NCI-H1105 (cell line): Measurements from ENCODE around the gene CANT1.
A peak's percentile ranks its signal among the peaks of the same experiment; 100 is the strongest.

Experiments
- DNase-seq: peaks from one replicate; lab custom pipeline; 2025; lab: John Stamatoyannopoulos, UW

CANT1 gene

DNA sequence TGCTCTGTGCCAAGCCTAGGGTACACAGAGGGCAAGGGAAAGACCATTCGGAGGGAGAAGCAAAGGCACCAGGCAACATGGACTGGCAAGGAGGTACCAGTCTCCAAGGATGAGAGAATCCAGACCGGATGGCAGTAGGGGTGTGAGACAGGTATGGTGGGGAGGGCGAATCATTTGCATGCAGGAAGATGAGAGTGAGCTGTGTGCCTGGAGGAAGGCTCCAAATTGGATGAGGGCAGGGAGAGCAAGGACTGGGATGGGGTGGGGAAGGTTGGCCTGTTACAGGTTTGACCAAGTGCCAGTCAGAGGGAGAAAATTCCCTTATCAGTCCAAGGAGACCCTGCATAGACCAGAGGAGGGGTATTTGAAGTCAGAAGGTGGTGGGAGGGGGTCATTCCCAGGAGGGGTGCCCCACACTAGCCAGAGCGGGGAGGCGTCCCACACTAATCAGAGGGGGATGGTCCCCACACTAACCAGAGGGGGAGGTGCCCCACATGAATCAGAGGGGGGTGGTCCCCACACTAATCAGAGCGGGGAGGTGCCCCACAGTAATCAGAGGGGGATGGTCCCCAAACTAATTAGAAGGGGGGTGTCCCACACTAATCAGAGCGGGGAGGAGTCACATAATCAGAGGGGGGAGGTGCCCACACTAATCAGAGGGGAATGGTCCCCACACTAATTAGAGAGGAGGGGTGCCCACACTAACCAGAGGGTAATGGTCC lies 737 bp downstream of the CANT1 start:
- no peak for DNase-seq

- no peak for DNase-seq
Measured at GRCh38 chr17:79007504-79008381, 1.8 kb downstream of the CANT1 start.

DNA sequence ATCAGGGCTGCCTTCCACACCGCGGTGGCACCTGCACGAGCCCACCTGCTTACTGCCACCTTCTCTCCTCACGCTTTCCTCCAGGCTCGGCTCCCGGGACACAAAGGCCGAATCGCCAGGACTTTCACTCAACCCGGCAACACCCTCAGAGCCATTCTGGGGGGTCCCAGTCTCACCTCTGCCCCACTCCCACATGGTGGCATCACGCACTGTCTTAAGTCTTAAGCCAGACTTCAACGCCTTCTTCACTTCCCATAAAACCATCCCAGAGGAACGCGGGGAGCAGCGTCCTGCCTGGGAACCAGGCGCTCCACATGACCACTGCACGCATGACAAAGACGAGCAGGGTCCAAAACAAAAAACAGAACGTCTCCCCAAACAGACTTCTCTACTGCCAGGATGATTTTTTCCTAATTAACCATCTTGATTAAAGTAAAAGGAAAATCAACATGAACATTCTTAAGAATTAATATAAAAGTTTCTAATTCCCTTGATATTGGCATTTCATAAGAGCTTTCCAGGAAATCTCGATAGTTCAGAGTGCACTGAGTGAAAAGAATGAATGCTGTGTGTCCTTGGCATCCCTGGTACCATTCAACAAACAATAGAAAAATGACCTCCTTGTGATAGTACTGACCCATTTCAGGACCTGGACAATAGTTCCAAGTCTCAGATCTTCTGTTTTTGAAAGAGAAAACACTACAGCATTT lies 2.6 kb downstream of the CANT1 start:
- no peak for DNase-seq

DNA sequence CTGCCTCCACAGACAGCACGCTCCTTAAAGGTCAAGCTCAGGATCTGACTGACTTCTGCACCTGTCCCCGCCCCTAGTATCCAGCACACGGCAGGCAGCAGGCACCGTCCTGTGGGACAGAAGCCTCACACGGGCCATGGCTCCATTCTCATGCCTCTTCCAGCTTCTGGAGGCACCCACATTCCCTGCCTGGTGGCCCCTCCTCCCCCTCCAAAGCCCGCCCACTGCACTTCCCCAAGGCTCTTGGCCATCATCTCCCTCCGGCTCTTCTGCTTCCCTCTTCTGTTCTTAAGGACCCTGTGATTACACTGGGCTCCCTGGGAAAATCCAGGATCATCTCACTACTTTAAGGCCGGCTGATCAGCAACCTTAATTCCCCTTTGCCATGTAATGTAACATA lies 3.5 kb downstream of the CANT1 start:
- DNase-seq = no peak

DNA sequence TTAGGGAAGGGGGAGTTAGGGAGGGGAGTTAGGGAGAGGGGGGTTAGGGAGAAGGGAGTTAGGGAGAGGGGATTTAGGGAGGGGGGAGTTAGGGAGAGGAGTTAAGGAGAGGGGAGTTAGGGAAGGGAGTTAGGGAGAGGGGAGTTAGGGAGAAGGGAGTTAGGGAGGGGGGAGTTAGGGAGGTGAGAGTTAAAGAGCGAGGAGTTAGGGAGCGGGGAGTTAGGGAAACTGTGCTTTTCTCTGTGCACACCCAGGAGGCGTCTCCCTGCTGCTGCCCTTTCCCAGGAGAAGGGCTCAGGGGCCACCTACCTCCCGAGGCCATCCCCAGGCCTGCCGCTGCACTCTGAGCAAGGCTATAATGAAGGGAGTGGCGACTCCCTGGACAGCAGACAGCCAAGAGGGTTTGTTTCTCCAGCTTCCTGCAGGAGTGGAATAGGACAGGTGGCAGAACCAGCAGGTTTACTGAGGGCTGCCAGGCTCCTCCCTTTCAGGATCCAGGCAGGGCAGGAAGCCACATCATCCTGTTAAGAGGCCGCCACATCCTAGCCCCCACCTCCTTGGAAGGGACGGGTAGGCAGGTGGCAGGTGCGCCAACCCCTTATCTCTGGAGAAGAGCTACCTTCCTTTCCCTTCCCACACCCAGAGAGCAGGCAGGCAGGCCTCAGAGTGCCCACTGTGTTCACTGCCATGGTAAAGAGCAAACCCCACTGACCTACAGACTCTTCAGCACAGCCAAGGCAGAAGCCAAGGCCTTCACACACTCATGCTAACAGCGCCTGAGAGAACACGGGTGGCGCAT lies 4.3 kb downstream of the CANT1 start:
- DNase-seq = peak; percentile 75

DNA sequence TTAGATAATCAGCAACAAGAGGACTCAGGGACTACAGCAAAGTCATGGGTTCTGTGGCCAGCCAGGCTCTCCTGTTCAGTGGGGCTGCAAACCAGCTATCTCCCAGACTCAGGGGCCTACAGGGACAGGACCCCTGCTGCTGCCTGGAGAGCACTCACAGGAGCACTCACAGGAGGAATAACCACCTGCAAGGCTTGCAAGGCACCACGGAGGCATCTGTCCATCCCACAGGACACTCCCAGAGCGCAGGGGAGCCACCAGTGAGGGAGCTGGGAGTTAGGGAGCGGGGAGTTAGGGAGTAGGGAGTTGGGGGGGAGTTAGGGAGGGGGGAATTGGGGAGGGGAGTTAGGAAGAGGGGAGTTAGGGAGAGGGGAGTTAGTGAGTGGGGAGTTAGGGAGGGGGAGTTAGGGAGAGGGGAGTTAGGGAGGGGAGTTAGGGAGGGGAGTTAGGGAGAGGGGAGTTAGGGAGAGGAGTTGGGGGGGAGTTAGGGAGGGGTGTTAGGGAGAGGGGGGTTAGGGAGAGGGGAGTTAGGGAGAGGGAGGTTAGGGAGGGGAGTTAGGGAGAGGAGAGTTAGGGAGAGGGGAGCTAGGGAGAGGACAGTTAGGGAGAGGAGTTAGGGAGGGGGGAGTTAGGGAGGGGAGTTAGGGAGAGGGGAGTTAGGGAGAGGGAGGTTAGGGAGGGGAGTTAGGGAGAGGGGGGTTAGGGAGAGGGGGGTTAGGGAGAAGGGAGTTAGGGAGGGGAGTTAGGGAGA lies 5.7 kb downstream of the CANT1 start:
- no peak for DNase-seq

DNA sequence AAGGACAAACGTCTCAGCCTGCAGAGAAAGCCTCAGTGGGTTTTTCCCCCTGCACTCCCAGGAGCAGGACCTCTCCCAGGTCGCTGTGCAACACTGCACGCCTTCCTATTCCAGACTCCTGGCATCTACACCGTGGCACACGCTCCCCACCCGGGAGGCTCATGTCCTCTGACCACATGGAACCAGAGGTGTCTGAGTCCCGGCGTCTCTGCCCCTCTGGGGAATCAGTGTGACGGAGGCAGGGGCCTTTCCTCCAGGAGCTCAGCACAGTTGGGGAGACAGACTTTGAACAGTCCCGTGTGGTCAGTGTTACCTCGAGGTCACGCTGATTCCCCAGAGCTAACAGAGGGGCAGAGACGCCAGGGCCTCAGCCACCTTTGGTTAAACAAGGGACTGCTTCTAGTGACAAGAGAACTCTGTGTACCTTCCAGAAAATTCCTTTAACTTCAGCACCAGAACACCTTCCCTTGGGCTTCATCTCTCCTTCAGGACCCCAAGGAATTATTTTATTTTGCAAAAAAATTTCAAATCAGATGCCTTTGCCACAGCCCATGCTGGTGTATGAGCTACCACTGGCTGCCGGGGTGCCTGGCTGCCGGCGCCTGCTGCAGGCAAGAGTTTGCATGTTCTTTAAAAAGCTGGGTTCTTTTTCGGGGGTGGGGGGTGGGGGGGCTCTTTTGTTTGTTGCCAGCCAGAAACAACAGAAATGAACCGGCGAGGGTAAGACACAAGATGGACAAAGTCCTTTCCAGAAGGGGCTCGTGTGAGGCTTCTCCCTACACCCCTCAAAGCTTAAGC lies 6.6 kb downstream of the CANT1 start:
- no peak for DNase-seq

DNA sequence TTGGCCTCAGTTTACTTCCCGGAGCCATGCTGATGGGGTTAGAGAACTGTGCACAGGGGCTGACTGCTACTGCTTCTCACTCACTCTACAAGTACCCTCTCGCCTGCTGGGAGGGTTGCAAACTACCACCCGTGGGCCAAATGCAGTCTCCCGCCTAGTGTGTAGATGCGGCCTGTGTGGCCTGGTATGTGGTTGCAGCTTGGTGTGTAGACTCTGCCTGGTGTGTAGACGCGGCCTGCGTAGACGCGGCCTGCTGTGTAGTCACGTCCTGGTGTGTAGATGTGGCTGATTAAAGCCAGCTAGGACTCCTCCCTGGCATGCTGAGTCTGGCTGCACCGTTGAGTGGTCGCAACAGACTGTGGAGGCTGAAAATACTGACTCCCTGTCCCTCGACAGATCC lies 7.3 kb downstream of the CANT1 start:
- no peak for DNase-seq

DNA sequence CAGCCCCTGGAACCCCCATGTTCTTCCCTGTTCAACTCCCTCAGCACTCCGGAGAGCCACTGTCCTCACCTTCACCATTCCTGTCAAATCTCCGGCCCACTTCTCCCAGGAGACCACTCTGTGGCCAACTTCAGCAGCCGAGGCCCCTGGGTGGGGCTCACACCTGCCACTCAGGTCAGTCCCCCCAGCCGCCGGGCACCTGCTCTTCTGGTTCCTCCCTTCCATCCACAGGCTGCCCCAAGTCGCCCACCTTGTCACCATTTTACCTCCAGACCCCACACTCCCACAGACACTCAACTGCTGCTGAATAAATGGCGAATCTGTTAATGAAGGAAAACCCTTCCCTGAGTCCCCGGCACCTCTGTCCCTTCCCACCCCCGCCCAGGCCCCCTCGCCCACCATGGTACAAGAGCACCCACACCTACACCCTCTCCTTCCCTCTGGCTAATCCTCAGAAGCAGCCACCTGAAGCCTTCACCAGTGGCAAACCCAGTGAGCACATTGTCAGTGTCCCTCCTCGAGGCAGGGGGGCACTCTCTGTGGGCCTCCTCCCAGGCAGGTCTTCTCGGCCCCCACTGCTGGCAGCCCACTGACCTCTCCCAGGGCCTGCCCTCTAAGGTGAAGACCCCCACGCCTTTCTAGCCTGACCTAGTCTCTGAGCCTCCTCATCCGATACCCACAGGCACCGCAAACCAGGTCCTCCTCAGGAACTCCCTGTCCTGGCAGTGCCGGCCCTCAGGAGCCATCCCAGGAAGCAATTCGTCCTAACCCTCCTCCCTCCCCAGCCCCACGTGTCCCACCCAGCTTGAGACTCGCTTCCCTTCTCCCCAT lies 8.2 kb downstream of the CANT1 start:
- DNase-seq = no peak

GRCh38 chr17:79000396-79001189 lies 9.0 kb downstream of the CANT1 start:
- DNase-seq = no peak

- no peak for DNase-seq
Measured at GRCh38 chr17:78999947-79000395, 9.6 kb downstream of the CANT1 start.

GRCh38 chr17:78999056-78999768 lies 10.4 kb downstream of the CANT1 start:
- no peak for DNase-seq

GRCh38 chr17:78998311-78999055 lies 11.1 kb downstream of the CANT1 start:
- no peak for DNase-seq

GRCh38 chr17:78997881-78998280 lies 11.7 kb downstream of the CANT1 start:
- no peak for DNase-seq

GRCh38 chr17:78997231-78997741 lies 12.3 kb downstream of the CANT1 start:
- no peak for DNase-seq

GRCh38 chr17:78996781-78997201 lies 12.8 kb downstream of the CANT1 start:
- DNase-seq = no peak
